Erythroblast (primary cell): Measurements from ENCODE around the gene LBHD1.

Source experiments
- DNase-seq, 2 experiments: peaks; one replicate each; lab custom pipeline; 2025; lab: John Stamatoyannopoulos, UW
- GATA1 ChIP-seq: IDR thresholded peaks from 2 replicates; pipeline ENCODE4 v1.6.1; 2011; ENCODE audit warnings: low read depth, mild to moderate bottlenecking, control low read depth, low read length, moderate library complexity
- POLR2A ChIP-seq: IDR thresholded peaks from 2 replicates; pipeline ENCODE4 v1.6.1; 2011; ENCODE audit warnings: mild to moderate bottlenecking, low read length

The LBHD1 gene

DNA sequence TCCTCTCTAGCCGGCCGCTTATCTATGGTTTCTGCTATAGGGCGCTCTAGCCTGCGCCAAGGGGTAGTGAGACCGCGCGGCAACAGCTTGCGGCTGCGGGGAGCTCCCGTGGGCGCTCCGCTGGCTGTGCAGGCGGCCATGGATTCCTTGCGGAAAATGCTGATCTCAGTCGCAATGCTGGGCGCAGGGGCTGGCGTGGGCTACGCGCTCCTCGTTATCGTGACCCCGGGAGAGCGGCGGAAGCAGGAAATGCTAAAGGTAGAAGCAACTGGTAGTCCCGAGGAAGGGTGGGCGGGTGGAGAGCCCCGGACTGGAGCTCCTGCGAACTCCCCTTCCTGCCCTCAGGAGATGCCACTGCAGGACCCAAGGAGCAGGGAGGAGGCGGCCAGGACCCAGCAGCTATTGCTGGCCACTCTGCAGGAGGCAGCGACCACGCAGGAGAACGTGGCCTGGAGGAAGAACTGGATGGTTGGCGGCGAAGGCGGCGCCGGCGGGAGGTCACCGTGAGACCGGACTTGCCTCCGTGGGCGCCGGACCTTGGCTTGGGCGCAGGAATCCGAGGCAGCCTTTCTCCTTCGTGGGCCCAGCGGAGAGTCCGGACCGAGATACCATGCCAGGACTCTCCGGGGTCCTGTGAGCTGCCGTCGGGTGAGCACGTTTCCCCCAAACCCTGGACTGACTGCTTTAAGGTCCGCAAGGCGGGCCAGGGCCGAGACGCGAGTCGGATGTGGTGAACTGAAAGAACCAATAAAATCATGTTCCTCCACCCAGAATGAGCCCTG, at the start of gene LBHD1, which contains the start of gene UQCC3:
Gene LBHD1 (minus strand): TSS at position 660 of the 782 bp plus-strand sequence. CDS start 2,236 bp downstream, outside the sequence.
Gene UQCC3 (plus strand): TSS at position 66 of the 782 bp plus-strand sequence. CDS start 73 bp downstream, at position 139.
- TF ChIP-seq POLR2A, result peak; percentile 90
- no peak for TF ChIP-seq GATA1
- DNase-seq, result peak; percentile 89 to 91

DNA sequence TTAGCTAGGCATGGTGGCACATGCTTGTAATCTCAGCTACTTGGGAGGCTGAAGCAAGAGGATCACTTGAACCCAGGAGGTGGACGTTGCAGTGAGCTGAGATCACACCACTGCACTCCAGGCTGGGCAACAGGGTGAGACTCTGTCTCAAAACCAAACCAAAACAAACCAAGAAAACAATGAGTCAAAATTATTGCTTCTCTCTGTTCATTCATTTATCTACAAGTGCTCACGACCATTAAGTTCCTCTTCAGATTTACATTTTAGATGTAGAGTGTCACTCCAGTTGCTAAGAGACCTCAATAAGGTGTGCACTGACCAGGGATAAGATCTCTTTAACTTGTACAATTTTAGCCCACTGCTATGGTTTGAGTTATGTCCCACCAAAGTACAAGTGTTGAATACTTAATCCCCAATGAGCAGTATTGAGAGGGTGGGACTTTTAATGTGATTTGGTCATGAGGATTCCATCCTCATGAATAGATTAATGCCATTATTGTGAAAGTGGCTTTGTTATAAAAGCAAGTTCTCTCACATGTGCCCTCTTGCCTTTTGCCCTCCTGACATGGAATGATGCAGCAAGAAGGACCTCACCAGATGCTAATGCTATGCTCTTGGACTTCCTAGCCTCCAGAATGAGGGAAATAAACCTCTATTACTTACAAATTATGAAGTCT, 47.4 kb upstream of the LBHD1 start:
- no peak for DNase-seq
- no peak for TF ChIP-seq POLR2A
- no peak for TF ChIP-seq GATA1

DNA sequence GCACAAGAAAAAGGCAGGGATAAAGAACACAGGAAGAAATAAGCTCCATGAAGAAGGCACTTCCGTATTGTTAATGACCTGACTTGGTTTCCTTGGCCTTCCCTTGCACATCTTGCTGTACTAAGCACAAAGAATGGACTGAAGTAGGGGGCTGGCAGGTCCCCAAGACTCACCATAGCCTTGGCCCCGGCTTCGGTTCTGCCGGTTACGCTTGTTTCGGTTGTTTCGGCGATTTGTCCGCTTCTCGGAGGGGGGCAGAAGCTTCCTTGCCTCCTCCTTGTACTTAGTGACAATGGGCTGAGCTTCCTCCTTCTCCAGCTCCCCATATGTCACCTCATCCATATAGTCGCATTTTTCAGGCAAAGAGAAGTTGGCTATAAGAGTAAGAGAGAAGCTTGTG, 44.7 kb upstream of the LBHD1 start:
- DNase-seq, result no peak
- no peak for TF ChIP-seq POLR2A
- TF ChIP-seq GATA1, result no peak

DNA sequence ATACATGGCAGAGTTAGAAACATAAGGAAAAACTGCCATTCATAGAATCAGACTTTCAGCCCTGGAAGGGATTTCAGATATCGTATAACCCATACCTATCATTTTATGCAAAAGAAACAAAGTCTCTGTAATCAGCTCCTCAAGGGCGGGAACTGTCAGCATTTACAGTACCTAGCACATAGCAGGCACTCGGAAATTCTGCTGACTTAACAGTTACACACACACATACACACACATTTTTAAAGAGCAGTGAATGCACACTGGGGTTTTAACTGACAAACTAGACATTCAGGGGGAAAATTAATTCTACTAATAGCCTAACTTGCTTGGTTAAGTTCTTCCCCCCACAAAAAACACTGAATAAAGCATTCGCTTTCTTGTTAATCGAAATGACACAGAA, 44.1 kb upstream of the LBHD1 start:
- DNase-seq, result no peak
- TF ChIP-seq POLR2A, result no peak
- no peak for TF ChIP-seq GATA1

DNA sequence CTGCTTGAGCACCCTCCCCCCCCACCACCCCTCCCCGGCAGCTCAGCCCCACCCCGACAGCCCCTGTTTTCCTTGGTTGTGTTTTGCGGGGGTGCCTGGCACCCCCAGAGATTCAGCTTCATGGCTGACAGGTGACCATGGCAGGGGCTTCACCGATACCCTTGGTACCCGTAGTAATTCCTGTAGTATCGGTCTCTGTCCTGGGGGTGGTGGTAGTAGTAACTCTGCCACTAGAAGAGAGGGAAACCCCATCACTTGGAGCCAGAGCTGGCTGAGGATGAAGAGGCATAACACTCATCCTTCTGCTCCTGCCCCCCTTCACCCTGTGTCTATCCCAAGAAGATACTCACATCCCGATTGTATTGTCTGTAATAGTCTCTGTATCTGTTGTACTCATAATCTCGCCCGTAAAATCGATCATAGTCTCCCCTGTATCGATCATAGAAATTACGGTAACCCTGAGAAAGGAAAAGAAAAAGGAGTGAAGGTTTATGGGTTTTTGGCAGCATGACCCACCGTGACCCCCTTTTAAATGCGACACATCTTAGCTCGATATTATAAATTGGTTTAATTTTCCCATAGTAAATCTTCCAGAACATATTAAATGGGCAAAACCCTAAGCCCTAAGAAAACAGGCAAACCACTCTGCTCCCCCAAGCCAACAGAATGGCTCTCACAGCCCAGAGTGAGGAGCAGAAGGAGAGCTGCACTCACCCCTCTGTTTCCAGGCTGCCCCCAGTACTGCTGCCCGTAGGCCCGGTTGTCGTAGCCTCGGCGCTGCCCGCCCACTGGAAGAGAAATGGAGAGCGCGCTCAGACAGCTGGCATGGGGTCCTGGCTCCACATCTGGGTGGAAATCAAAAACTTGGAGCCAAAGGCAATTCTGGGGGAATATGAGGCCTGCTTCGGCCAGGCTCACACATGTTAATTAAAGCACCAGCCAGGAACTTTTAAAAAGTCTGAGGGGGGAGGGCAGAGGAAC, 43.4 kb upstream of the LBHD1 start:
- TF ChIP-seq GATA1 (no peak), POLR2A (no peak)
- no peak for DNase-seq

DNA sequence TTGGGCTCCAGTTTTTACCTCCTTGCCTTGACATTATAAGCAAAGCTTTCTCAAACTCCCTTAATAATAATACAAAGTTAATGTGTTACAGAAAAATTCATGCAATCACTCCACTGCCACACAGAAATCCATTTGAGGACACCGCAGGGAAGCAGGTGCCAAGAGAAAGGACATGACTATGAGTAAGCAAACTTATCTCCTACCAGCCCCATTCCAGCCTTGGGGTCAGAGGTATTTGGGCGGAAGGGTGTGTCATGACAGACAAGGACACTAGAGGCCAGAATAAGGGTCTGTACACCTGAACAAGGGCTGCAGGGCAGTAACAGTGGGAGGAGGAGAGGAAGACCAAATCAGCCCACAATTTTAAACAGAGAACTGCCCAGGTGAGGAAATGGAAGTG, 41.3 kb upstream of the LBHD1 start:
- DNase-seq, result peak in 1 of 2 experiments; percentile 41
- TF ChIP-seq GATA1 (no peak), POLR2A (no peak)

DNA sequence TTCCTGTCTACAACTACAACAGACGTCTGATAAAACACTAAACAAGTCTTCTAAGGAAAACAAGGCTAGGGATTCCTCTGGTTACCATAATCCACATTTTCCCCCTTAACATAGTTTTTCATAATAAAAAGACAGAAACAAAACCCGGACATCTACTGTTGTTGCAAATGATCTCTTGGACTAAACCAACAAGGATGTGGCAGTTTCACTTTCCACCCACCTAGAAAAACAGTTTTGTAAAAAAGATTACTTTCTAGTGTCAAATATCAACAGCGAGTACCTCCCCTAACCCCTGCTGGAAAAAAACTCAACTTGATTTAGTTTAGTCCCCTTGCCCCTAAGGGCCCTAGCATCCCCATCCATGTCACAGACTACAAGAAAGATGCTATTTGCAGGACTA, 40.8 kb upstream of the LBHD1 start:
- no peak for TF ChIP-seq POLR2A
- TF ChIP-seq GATA1, result no peak
- no peak for DNase-seq

DNA sequence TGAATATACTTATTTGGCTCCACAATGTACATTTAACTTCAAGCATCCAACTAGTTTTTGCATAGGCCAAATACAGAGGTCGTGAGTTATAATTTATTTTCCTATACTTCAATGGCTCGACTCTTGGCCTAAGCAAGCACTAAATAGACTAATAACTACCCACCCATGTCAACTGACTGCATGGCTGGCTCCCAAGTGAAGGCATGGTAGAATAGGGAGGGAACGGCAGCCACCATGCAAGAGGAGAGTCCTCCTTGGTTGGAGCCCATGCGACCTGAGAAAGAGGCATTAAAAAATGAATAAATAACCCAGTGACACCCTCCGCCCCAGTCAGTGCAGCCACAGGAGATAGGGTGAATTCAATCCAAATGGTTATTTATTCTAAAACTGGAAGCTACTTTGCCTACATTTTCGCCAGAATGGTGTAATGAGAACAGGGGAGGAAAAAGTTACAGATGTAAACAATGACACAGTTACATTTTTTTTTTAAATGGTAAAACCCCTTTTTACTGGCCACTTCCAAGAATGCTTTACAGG, 40.3 kb upstream of the LBHD1 start:
- DNase-seq, result no peak
- TF ChIP-seq POLR2A, result no peak
- no peak for TF ChIP-seq GATA1

DNA sequence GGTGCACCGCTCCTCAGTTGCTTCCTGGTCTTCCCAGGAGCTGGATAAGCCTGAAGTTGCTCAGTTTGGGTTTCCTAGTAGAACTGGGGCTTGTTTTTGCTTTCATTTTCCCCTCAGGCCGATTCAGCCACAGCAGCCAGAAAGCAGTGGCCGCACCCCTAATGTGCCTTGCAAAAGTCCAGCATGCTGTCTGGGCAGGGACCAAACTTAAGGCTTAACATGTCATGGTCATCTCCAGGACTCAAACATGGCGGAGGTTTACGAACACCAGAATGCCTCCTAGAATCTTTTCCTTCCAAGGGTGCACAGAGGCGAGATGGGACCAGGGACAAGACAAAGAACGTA, 37.9 kb upstream of the LBHD1 start:
- no peak for TF ChIP-seq GATA1
- TF ChIP-seq POLR2A, result no peak
- peak; percentile 67 to 74 for DNase-seq

DNA sequence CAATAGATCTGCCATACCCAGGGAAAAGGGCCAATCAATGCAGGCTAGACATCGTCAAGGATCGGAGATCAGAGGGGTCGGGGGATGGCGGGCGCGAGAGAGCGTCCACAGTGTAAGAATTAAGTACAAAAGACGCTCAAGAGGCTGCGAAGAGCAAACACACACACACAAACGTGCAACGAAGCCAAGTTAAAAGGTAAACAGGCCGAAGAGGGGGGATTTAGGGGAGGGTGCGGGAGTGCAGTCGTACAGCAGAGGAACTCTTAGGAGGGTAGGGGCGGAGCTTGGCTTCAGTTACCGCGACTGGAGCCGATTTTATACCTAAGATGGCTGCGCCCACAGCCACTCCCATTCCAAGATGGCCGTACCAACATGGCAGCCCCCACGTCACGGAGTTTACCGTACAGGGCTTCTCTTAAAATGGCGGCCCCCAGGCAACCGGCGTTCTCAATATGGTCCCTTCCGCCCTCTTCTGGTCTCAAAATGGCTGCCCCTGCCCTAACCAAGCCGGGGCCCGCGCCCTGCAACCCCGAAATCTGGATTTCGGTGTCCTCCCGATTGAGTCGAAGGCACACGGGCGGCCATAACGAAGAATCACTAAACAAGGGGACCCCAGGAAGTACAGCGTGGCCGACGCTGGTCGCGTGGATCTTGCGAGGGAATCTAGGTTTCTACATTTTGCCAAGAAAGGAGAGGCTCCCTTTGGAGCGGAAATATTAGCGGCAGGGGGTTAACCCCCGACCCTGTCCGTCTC, 37.4 kb upstream of the LBHD1 start:
- DNase-seq, result peak; percentile 98 to 99
- TF ChIP-seq GATA1 (no peak), POLR2A (peak; percentile 84)

DNA sequence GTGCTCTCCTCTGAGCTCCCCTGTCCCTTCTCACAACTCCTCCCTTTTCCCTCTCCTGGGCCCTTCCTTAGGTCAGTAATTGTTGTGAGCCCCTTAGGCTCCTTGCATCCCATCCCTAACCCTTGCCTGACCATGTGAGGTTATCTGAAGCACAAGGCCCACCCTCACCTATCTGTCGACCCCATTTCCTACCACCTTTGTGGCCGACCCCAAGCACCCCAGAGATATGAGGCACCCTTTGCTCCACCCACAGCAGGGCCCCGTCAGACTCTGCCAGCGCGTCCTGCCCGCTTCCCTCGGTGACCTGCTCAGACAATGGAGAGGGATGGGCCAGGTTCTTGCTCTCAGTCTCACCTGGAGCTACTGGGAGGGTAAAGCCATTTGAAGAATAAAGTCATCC, 36.7 kb upstream of the LBHD1 start:
- TF ChIP-seq POLR2A, result no peak
- no peak for TF ChIP-seq GATA1
- peak; percentile 70 to 72 for DNase-seq

DNA sequence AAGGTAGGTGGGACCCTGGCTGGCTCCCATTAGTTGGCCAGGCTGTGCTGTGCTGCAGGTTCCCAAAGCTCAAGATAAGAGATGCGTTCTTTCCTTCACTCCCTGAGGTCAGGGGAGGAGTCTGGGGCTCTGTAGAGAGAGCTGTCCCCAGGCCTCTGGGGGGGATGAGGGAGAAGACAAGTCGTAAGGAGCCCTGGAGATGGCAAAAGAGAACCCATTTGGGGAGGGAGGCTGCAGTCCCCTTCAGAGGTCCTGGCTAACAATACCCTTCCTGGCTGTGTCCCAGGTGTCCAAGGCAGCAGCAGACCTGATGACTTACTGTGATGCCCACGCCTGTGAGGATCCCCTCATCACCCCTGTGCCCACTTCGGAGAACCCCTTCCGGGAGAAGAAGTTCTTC, 36.3 kb upstream of the LBHD1 start:
- DNase-seq, result peak; percentile 61 to 75
- TF ChIP-seq GATA1, result no peak
- no peak for TF ChIP-seq POLR2A
